GM12878 (cell line): Measurements from ENCODE around the gene RNF149. TPM values are rescaled to one million over a fixed set of nuclear protein-coding genes. Genes with fewer than 3 reads are reported as not detected.

Experiments
- ATAC-seq: fragments of 200-7000 bp; cut with Tn5 transposase; 3 replicates; pipeline ENCODE4 v1.9.1; 2020; ENCODE audit warnings: mild to moderate bottlenecking, moderate library complexity
- BruUV-seq: library from RNA; stranded (reverse); fragments of 400-500 nt; replicated peaks from 2 replicates; lab custom pipeline; 2021; lab: Mats Ljungman, UMichigan
- CTCF ChIA-PET: fragments of 300-600 bp; sonication (Branson Sonifier 250); formaldehyde crosslinking; extraction: SDS; loops from one replicate; lab custom pipeline; 2021; ENCODE audit warnings: inconsistent platforms; lab: Yijun Ruan, JAX
- POLR2A ChIA-PET: fragments of 350-600 bp; formaldehyde crosslinking; extraction: SDS; loops from one replicate; lab custom pipeline; 2021; ENCODE audit warnings: inconsistent platforms; lab: Charles Lee
- RAD21 ChIA-PET: fragments of 300-600 bp; sonication (Branson Sonifier 250); formaldehyde crosslinking; loops from one replicate; lab custom pipeline; 2023; ENCODE audit warnings: antibody characterized with exemption; ENCODE audit not compliant: unreplicated experiment; lab: Charles Lee
- SMC1A ChIA-PET: fragments of 300-600 bp; sonication (Branson Sonifier 250); formaldehyde crosslinking; loops from one replicate; lab custom pipeline; 2023; ENCODE audit not compliant: unreplicated experiment, uncharacterized antibody; lab: Charles Lee
- DNase-seq: peaks from one replicate; pipeline ENCODE4 v3.0.0-alpha.2; 2011; ENCODE audit warnings: low read depth, low spot score
- FAIRE-seq: peaks from 3 replicates; lab custom pipeline; 2011; peaks lifted over from hg19 to GRCh38; lab: Jason Lieb, UNC
- H2AFZ ChIP-seq: 2 replicates; pipeline ENCODE4 v1.6.0; 2011; ENCODE audit warnings: low read depth, low read length, control low read depth; ENCODE audit not compliant: control insufficient read depth
- H3K27ac ChIP-seq: 2 replicates; pipeline ENCODE4 v1.5.1; 2011; ENCODE audit warnings: control low read depth; ENCODE audit not compliant: control insufficient read depth, insufficient read depth
- H3K27me3 ChIP-seq, 2 experiments: replicated peaks in 1 of 2; 2 replicates each; pipeline versions ENCODE4 v1.6.0 to v1.6.1; 2011; ENCODE audit warnings: low read length in 1 of 2; ENCODE audit not compliant: control insufficient read depth in 2 of 2, insufficient read depth in 2 of 2
- H3K36me3 ChIP-seq, 2 experiments: 2 replicates each; pipeline ENCODE4 v1.5.1; 2011; ENCODE audit warnings: low read length in 1 of 2; ENCODE audit not compliant: control insufficient read depth in 2 of 2, insufficient read depth in 2 of 2
- H3K4me1 ChIP-seq: 2 replicates; pipeline ENCODE4 v1.6.1; 2011; ENCODE audit warnings: mild to moderate bottlenecking, low read length, moderate library complexity, mixed read lengths; ENCODE audit not compliant: control insufficient read depth, insufficient read depth
- H3K4me2 ChIP-seq: 2 replicates; pipeline ENCODE4 v1.6.0; 2011; ENCODE audit warnings: control low read depth; ENCODE audit not compliant: control insufficient read depth, insufficient read depth
- H3K4me3 ChIP-seq: fragments of 200-600 bp; sonication (generic); 2 replicates; pipeline ENCODE4 v1.5.1; 2016
- H3K79me2 ChIP-seq: 2 replicates; pipeline ENCODE4 v1.6.0; 2011; ENCODE audit warnings: low read length; ENCODE audit not compliant: control insufficient read depth, insufficient read depth
- H3K9ac ChIP-seq: 2 replicates; pipeline ENCODE4 v1.8.0; 2011; ENCODE audit warnings: low read length, control low read depth, mixed read lengths; ENCODE audit not compliant: control insufficient read depth, insufficient read depth
- H3K9me3 ChIP-seq: replicated peaks from 3 replicates; pipeline ENCODE4 v1.5.1; 2011; ENCODE audit warnings: mild to moderate bottlenecking, low read length; ENCODE audit not compliant: control insufficient read depth, insufficient read depth
- H4K20me1 ChIP-seq: 2 replicates; pipeline ENCODE4 v1.6.0; 2011; ENCODE audit not compliant: control insufficient read depth, insufficient read depth
- BACH1 ChIP-seq: fragments of 450-650 bp; IDR thresholded peaks from 2 replicates; pipeline ENCODE4 v1.6.1; 2017; ENCODE audit warnings: mild to moderate bottlenecking, borderline replicate concordance
- DPF2 ChIP-seq: fragments of 450-650 bp; IDR thresholded peaks from 2 replicates; pipeline ENCODE4 v1.6.1; 2017; ENCODE audit warnings: mild to moderate bottlenecking
- NR2F1 ChIP-seq: fragments of 450-650 bp; conservative IDR thresholded peaks from 2 replicates; pipeline ENCODE4 v1.6.1; 2017; ENCODE audit warnings: mild to moderate bottlenecking
- RUNX3 ChIP-seq: IDR thresholded peaks from 2 replicates; pipeline ENCODE4 v1.6.1; 2012; ENCODE audit warnings: low read length, inconsistent platforms
- WGBS: methylation state at CpG from one replicate; pipeline ENCODE4 v1.1.6; 2016; ENCODE audit warnings: low lambda C conversion rate; ENCODE audit not compliant: insufficient replicate concordance, insufficient coverage; ENCODE audit errors: missing lambda C conversion rate; 5-methylcytosine and 5-hydroxymethylcytosine counted together
- in situ Hi-C: fragments of 300-500 bp; cut with MboI; formaldehyde crosslinking; loops from 9 replicates; pipeline ENCODE4 v1.14.3; 2018; ENCODE audit warnings: mixed read lengths
- intact Hi-C: fragments of 100-400 bp; cut with micrococcal nuclease; formaldehyde crosslinking; loops from one replicate; pipeline ENCODE4 v1.14.2; 2022; ENCODE audit not compliant: unreplicated experiment
- polyA plus RNA-seq, 11 experiments: library from polyadenylated mRNA; depleted of rRNA in 4 of 11; unstranded in 6 of 11; stranded (reverse) in 5 of 11; fragments of >200 nt; fragmentation: Nextera tagmentation in 4 of 11; fragmentation: Illumina TruSeq in 1 of 11; extraction: Ambion mirVana in 4 of 11; extraction: Trizol in 1 of 11; gene quantifications; 1 replicate in 1 of 11; 2 replicates in 10 of 11; pipeline versions ENCODE4 v1.2.1 to v1.2.3, GENCODE V29; 2011 to 2016; ENCODE audit warnings: inconsistent platforms in 2 of 11, missing spikeins in 2 of 11, low read depth in 1 of 11
- total RNA-seq, 4 experiments: library from RNA; depleted of rRNA in 3 of 4; stranded (reverse); fragments of >200 nt in 3 of 4; fragmentation: Illumina TruSeq in 1 of 4; extraction: Trizol in 1 of 4; gene quantifications; 2 replicates each; pipeline versions ENCODE4 v1.2.1 to v1.2.3, GENCODE V29; 2013 to 2021
- TF ChIP-seq, protein P1 (sequence below): fragments of 450-650 bp; IDR thresholded peaks from 2 replicates; pipeline ENCODE4 v1.6.1; 2018; ENCODE audit warnings: mild to moderate bottlenecking, low read depth, moderate library complexity; ENCODE audit not compliant: partially characterized antibody

Gene RNF149
- total and polyA plus RNA-seq, 10 of the 15 experiments (the other 5 are each of a cell fraction or from before 2014, with no cell fraction given): 5.2 to 38.4 (median 16.3) TPM

DNA sequence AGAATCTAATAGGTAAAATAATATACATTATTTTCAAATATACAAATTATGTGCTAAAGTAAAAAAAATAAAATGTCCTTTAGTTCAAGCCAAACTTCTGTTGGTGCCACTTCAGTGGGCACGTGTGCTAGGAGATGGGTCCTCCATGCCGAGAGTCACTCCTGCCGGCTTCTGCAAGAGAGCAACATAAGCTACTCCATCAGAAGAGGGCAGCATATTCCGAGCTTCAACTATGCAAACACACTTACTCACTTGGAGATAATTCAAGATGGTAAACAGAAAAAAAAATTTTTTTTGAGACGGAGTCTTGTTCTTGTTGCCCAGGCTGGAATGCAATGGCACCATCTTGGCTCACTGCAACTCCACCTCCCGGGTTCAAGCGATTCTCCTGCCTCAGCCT lies 31.4 kb downstream of the RNF149 start:
- no peak for ATAC-seq
- SMC1A ChIA-PET: interaction anchor here (1.7 to 1.9 kb wide), 2 partner anchors 22 to 27 kb away, joined by 6 to 7 read pairs; no protein-coding TSS in a partner anchor
- BruUV-seq: no TSS peak
- Histone ChIP-seq H3K4me3 (no peak overlapping the region), H3K9ac (no peak overlapping the region), H2AFZ (no peak overlapping the region), H4K20me1 (no peaks in the 10 kb centered on the region), H3K79me2 (no peaks in the 10 kb centered on the region)
- in situ Hi-C loops: no loop called here
- no peak for FAIRE-seq
- TF ChIP-seq RUNX3 (no peak), DPF2 (no peak), NR2F1 (no peak), BACH1 (no peak)
- TF ChIP-seq, protein P1, sequence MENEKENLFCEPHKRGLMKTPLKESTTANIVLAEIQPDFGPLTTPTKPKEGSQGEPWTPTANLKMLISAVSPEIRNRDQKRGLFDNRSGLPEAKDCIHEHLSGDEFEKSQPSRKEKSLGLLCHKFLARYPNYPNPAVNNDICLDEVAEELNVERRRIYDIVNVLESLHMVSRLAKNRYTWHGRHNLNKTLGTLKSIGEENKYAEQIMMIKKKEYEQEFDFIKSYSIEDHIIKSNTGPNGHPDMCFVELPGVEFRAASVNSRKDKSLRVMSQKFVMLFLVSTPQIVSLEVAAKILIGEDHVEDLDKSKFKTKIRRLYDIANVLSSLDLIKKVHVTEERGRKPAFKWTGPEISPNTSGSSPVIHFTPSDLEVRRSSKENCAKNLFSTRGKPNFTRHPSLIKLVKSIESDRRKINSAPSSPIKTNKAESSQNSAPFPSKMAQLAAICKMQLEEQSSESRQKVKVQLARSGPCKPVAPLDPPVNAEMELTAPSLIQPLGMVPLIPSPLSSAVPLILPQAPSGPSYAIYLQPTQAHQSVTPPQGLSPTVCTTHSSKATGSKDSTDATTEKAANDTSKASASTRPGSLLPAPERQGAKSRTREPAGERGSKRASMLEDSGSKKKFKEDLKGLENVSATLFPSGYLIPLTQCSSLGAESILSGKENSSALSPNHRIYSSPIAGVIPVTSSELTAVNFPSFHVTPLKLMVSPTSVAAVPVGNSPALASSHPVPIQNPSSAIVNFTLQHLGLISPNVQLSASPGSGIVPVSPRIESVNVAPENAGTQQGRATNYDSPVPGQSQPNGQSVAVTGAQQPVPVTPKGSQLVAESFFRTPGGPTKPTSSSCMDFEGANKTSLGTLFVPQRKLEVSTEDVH: no peak
- TF ChIP-seq, all 136 proteins: peak for 0
- intact Hi-C loops: no loop called here
- CTCF ChIA-PET: interaction anchor here (0.8 to 0.9 kb wide), 2 partner anchors 8 to 36 kb away, joined by 3 read pairs; no protein-coding TSS in a partner anchor
- Histone ChIP-seq H3K9me3 (no peaks in the 10 kb centered on the region), H3K36me3 (peaks cover 5 to 8% of the 10 kb centered on the region in 2 experiments; a peak in 3 of 4 replicates), H3K4me2 (no peak overlapping the region), H3K27me3 (no peaks in the 10 kb centered on the region), H3K27ac (no peak overlapping the region), H3K4me1 (peaks cover 9% of the 10 kb centered on the region)
- POLR2A ChIA-PET: no interaction called here
- WGBS: 99% methylated on average over 7 of the region's 7 CpGs
- no peak for DNase-seq
- RAD21 ChIA-PET: no interaction called here
